GM12891 (cell line): ENCODE measurements around the gene PCDHGC3.

Experiments
- PAX5 ChIP-seq: IDR thresholded peaks from 2 replicates; pipeline ENCODE4 v1.6.1; 2011; ENCODE audit warnings: low read length, moderate library complexity, mild to moderate bottlenecking; ENCODE audit not compliant: insufficient read depth, severe bottlenecking
- POLR2A ChIP-seq: IDR thresholded peaks from 2 replicates; pipeline ENCODE4 v1.6.1; 2011; ENCODE audit warnings: low read depth, low read length, control low read depth
- POLR2AphosphoS5 ChIP-seq: IDR thresholded peaks from 2 replicates; pipeline ENCODE4 v1.6.1; 2011; ENCODE audit warnings: low read depth, low read length, control low read depth
- POU2F2 ChIP-seq: IDR thresholded peaks from 2 replicates; pipeline ENCODE4 v1.6.1; 2011; ENCODE audit warnings: low read depth, mild to moderate bottlenecking, control low read depth, low read length, moderate library complexity
- SPI1 ChIP-seq: IDR thresholded peaks from 2 replicates; pipeline ENCODE4 v1.6.1; 2011; ENCODE audit warnings: low read depth, low read length, control low read depth
- TAF1 ChIP-seq: IDR thresholded peaks from 2 replicates; pipeline ENCODE4 v1.6.1; 2011; ENCODE audit warnings: low read depth, low read length, control low read depth

GRCh38 chr5:141434006-141434405 lies 41.8 kb upstream of the PCDHGC3 start:
- no peak for TF ChIP-seq POLR2A
- TF ChIP-seq POU2F2 = no peak
- TF ChIP-seq POLR2AphosphoS5 = no peak
- TF ChIP-seq TAF1 = no peak
- no peak for TF ChIP-seq SPI1
- TF ChIP-seq PAX5 = no peak
